ENCODE results near the gene TMEM167A.
"Not testable (repeated sequence)": the region's sequence is repeated elsewhere in the genome, so short reads cannot be mapped to it uniquely, and the experiment has no call there.

TMEM167A gene

GRCh38 chr5:83072966-83073365, 4.2 kb downstream of the TMEM167A start:
- no peak overlapping the region for H3K4me3 ChIP-seq (ENCODE audit: low read depth, low read length, poor library complexity, severe bottlenecking)
- H3K79me2 ChIP-seq (ENCODE audit: insufficient read depth, low read length), result peaks cover 89% of the 10 kb centered on the region
- H3K9me3 ChIP-seq (ENCODE audit: low read length), result no peaks in the 10 kb centered on the region
- H4K20me1 ChIP-seq (ENCODE audit: insufficient read depth, low read length), result no peaks in the 10 kb centered on the region
- no peaks in the 10 kb centered on the region for H3K27me3 ChIP-seq (ENCODE audit: insufficient read depth, low read length)
- H2AFZ ChIP-seq (ENCODE audit: low read length), result no peak overlapping the region
- H3K9ac ChIP-seq (ENCODE audit: low read length), result no peak overlapping the region
- no peaks in the 10 kb centered on the region for H3K9me2 ChIP-seq (ENCODE audit: low read depth, low read length)
- TF ChIP-seq CTCF (IDR thresholded peaks at IDR 0.05; ENCODE audit: low read length), result no peak
- TF ChIP-seq EZH2 (IDR thresholded peaks at IDR 0.05; ENCODE audit: borderline replicate concordance, low read length), result no peak
- no peak overlapping the region for H3K27ac ChIP-seq (ENCODE audit: low read depth, low read length, poor library complexity, severe bottlenecking)
- H3K36me3 ChIP-seq (ENCODE audit: insufficient read depth, low read length), result peaks cover 45% of the 10 kb centered on the region
- no peak overlapping the region for H3K4me2 ChIP-seq (ENCODE audit: low read length)
- no peaks in the 10 kb centered on the region for H3F3A ChIP-seq (ENCODE audit: insufficient read depth, low read length)
- peaks cover 13% of the 10 kb centered on the region for H3K4me1 ChIP-seq (ENCODE audit: insufficient read depth, low read length, severe bottlenecking)

GRCh38 chr5:83071286-83072051, 5.7 kb downstream of the TMEM167A start:
- H3F3A ChIP-seq (ENCODE audit: insufficient read depth, low read length), result no peaks in the 10 kb centered on the region

GRCh38 chr5:83069096-83069799, 7.9 kb downstream of the TMEM167A start:
- Histone ChIP-seq H3K27ac (ENCODE audit: low read depth, low read length, poor library complexity, severe bottlenecking) (no peak overlapping the region), H4K20me1 (ENCODE audit: insufficient read depth, low read length) (no peaks in the 10 kb centered on the region), H3K9me2 (ENCODE audit: low read depth, low read length) (no peaks in the 10 kb centered on the region), H3K27me3 (ENCODE audit: insufficient read depth, low read length) (no peaks in the 10 kb centered on the region), H3K4me3 (ENCODE audit: low read depth, low read length, poor library complexity, severe bottlenecking) (no peak overlapping the region), H3K36me3 (ENCODE audit: insufficient read depth, low read length) (peaks cover 48% of the 10 kb centered on the region), H3K79me2 (ENCODE audit: insufficient read depth, low read length) (peaks cover 99% of the 10 kb centered on the region), H3K4me2 (ENCODE audit: low read length) (no peak overlapping the region), H3F3A (ENCODE audit: insufficient read depth, low read length) (no peaks in the 10 kb centered on the region), H3K9ac (ENCODE audit: low read length) (no peak overlapping the region), H3K9me3 (ENCODE audit: low read length) (no peaks in the 10 kb centered on the region), H2AFZ (ENCODE audit: low read length) (no peak overlapping the region), H3K4me1 (ENCODE audit: insufficient read depth, low read length, severe bottlenecking) (no peaks in the 10 kb centered on the region)
- TF ChIP-seq EZH2 (IDR thresholded peaks at IDR 0.05; ENCODE audit: borderline replicate concordance, low read length) (no peak), CTCF (IDR thresholded peaks at IDR 0.05; ENCODE audit: low read length) (no peak)

More at GRCh38 chr5:83071286-83072051, 5.7 kb downstream of the TMEM167A start:
- Histone ChIP-seq H2AFZ (ENCODE audit: low read length) (no peak overlapping the region), H3K4me1 (ENCODE audit: insufficient read depth, low read length, severe bottlenecking) (peaks cover 12% of the 10 kb centered on the region), H3K4me2 (ENCODE audit: low read length) (no peak overlapping the region), H3K27me3 (ENCODE audit: insufficient read depth, low read length) (no peaks in the 10 kb centered on the region), H3K9ac (ENCODE audit: low read length) (no peak overlapping the region), H3K9me2 (ENCODE audit: low read depth, low read length) (no peaks in the 10 kb centered on the region), H3K36me3 (ENCODE audit: insufficient read depth, low read length) (peaks cover 45% of the 10 kb centered on the region), H3K79me2 (ENCODE audit: insufficient read depth, low read length) (peaks cover 97% of the 10 kb centered on the region), H4K20me1 (ENCODE audit: insufficient read depth, low read length) (no peaks in the 10 kb centered on the region), H3K9me3 (ENCODE audit: low read length) (no peaks in the 10 kb centered on the region), H3K4me3 (ENCODE audit: low read depth, low read length, poor library complexity, severe bottlenecking) (no peak overlapping the region), H3K27ac (ENCODE audit: low read depth, low read length, poor library complexity, severe bottlenecking) (no peak overlapping the region)
- no peak for TF ChIP-seq CTCF (IDR thresholded peaks at IDR 0.05; ENCODE audit: low read length)
- TF ChIP-seq EZH2 (IDR thresholded peaks at IDR 0.05; ENCODE audit: borderline replicate concordance, low read length), result no peak

- not testable (repeated sequence) for H3K9me2 ChIP-seq (ENCODE audit: low read depth, low read length); H3K9me3 ChIP-seq (ENCODE audit: low read length); H3K27me3 ChIP-seq (ENCODE audit: insufficient read depth, low read length); H4K20me1 ChIP-seq (ENCODE audit: insufficient read depth, low read length); H3F3A ChIP-seq (ENCODE audit: insufficient read depth, low read length); H3K9ac ChIP-seq (ENCODE audit: low read length); H2AFZ ChIP-seq (ENCODE audit: low read length); H3K4me1 ChIP-seq (ENCODE audit: insufficient read depth, low read length, severe bottlenecking); H3K4me2 ChIP-seq (ENCODE audit: low read length); H3K27ac ChIP-seq (ENCODE audit: low read depth, low read length, poor library complexity, severe bottlenecking); H3K4me3 ChIP-seq (ENCODE audit: low read depth, low read length, poor library complexity, severe bottlenecking)
- Histone ChIP-seq H3K79me2 (ENCODE audit: insufficient read depth, low read length) (peaks cover 82% of the 10 kb centered on the region), H3K36me3 (ENCODE audit: insufficient read depth, low read length) (peaks cover 51% of the 10 kb centered on the region)
Observed at GRCh38 chr5:83067377-83067776, 9.8 kb downstream of the TMEM167A start.
